Epidermal melanocyte (primary cell): ENCODE data around the gene ANKRD50.

Source experiments
- DNase-seq: peaks from one replicate; pipeline ENCODE4 v3.0.0; 2011; ENCODE audit warnings: low spot score; ENCODE audit not compliant: insufficient read length

ANKRD50 gene

GRCh38 chr4:124635331-124635730 lies 77.2 kb downstream of the ANKRD50 start:
- no peak for DNase-seq

- DNase-seq = no peak
Observed at GRCh38 chr4:124633285-124633941, 79.1 kb downstream of the ANKRD50 start.

GRCh38 chr4:124632439-124632838 lies 80.1 kb downstream of the ANKRD50 start:
- no peak for DNase-seq

GRCh38 chr4:124631760-124632159 lies 80.8 kb downstream of the ANKRD50 start:
- peak; percentile 19 for DNase-seq

- DNase-seq = no peak
Observed at GRCh38 chr4:124629681-124630080, 82.9 kb downstream of the ANKRD50 start.
